GM23338 (cell line): ENCODE measurements around the gene ATF2. TPM values are rescaled to one million over a fixed set of nuclear protein-coding genes. Genes with fewer than 3 reads are reported as not detected.

Source experiments
- CREB1 ChIP-seq: fragments of 250-450 bp; sonication (Bioruptor Pico); IDR thresholded peaks from 2 replicates; pipeline ENCODE4 v1.5.0; 2020; ENCODE audit warnings: low read depth, mild to moderate bottlenecking, moderate library complexity
- EZH2 ChIP-seq: fragments of 200-600 bp; sonication (generic); IDR thresholded peaks from one replicate; pipeline ENCODE4 v1.8.0; 2017; ENCODE audit warnings: antibody characterized with exemption, mild to moderate bottlenecking, low read depth; ENCODE audit not compliant: unreplicated experiment
- EZH2phosphoT487 ChIP-seq: fragments of 200-600 bp; sonication (generic); IDR thresholded peaks from one replicate; pipeline ENCODE4 v1.8.1; 2018; ENCODE audit warnings: antibody characterized with exemption; ENCODE audit not compliant: unreplicated experiment
- JUNB ChIP-seq: IDR thresholded peaks from one replicate; pipeline ENCODE4 v1.6.1; 2016; ENCODE audit warnings: antibody characterized with exemption; ENCODE audit not compliant: unreplicated experiment
- NANOG ChIP-seq: IDR thresholded peaks from 2 replicates; pipeline ENCODE4 v1.6.1; 2016; ENCODE audit warnings: antibody characterized with exemption, borderline replicate concordance
- POLR2AphosphoS5 ChIP-seq: IDR thresholded peaks from 2 replicates; pipeline ENCODE4 v1.6.1; 2016; ENCODE audit warnings: antibody characterized with exemption, low read depth
- STAT1 ChIP-seq: IDR thresholded peaks from one replicate; pipeline ENCODE4 v1.6.1; 2016; ENCODE audit warnings: antibody characterized with exemption; ENCODE audit not compliant: unreplicated experiment
- ZNF331 ChIP-seq: fragments of 250-450 bp; sonication (Bioruptor Pico); IDR thresholded peaks from 2 replicates; pipeline ENCODE4 v1.5.0; 2020; ENCODE audit warnings: low read depth, mild to moderate bottlenecking, moderate library complexity
- polyA plus RNA-seq: library from polyadenylated mRNA; unstranded; fragments of >200 nt; fragmentation: Nextera tagmentation; extraction: Ambion mirVana; gene quantifications from 2 replicates; pipeline ENCODE4 v1.2.1, GENCODE V29; 2016
- total RNA-seq: library from RNA; depleted of rRNA; stranded (reverse); fragments of >200 nt; shearing (Covaris generic); gene quantifications from 2 replicates; pipeline ENCODE4 v1.2.3, GENCODE V29; 2014
- TF ChIP-seq, protein P1 (sequence below): fragments of 250-450 bp; sonication (Bioruptor Pico); IDR thresholded peaks from 2 replicates; pipeline ENCODE4 v1.5.0; 2020; ENCODE audit warnings: mild to moderate bottlenecking, moderate library complexity
- TF ChIP-seq, protein P2 (sequence below): IDR thresholded peaks from 2 replicates; pipeline ENCODE4 v1.6.1; 2016; ENCODE audit warnings: antibody characterized with exemption
- TF ChIP-seq, protein P3 (sequence below), 2 experiments: fragments of 200-600 bp in 1 of 2; sonication (generic) in 1 of 2; conservative IDR thresholded peaks; 2 replicates each; pipeline versions ENCODE4 v1.5.1 to v1.6.1; 2016 to 2017; ENCODE audit warnings: antibody characterized with exemption in 2 of 2, low read depth in 2 of 2, mild to moderate bottlenecking in 2 of 2, moderate library complexity in 1 of 2

Gene ATF2
- total and polyA plus RNA-seq, 2 experiments from 2014 or later = 23.6 to 56.2 TPM

DNA sequence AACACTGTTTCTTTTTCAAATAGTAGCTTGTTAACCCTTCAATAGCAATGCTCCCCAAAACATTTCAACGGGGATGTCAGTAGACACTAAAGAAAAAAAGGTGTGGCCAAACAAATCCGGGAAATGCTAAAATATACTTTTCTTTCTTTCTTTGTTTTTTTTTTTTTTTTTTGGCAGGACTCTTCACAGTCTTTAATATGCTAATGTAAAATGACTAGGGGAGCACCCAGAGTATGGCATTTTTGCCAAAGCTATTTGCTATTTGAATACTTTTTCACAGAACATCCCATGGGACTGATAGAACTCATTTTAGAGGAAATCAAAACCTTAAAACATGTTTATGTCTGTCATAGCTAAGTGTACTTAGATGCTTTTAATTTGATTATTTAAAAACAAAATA lies 32.1 kb downstream of the ATF2 start (continued):
- TF ChIP-seq, protein P1, sequence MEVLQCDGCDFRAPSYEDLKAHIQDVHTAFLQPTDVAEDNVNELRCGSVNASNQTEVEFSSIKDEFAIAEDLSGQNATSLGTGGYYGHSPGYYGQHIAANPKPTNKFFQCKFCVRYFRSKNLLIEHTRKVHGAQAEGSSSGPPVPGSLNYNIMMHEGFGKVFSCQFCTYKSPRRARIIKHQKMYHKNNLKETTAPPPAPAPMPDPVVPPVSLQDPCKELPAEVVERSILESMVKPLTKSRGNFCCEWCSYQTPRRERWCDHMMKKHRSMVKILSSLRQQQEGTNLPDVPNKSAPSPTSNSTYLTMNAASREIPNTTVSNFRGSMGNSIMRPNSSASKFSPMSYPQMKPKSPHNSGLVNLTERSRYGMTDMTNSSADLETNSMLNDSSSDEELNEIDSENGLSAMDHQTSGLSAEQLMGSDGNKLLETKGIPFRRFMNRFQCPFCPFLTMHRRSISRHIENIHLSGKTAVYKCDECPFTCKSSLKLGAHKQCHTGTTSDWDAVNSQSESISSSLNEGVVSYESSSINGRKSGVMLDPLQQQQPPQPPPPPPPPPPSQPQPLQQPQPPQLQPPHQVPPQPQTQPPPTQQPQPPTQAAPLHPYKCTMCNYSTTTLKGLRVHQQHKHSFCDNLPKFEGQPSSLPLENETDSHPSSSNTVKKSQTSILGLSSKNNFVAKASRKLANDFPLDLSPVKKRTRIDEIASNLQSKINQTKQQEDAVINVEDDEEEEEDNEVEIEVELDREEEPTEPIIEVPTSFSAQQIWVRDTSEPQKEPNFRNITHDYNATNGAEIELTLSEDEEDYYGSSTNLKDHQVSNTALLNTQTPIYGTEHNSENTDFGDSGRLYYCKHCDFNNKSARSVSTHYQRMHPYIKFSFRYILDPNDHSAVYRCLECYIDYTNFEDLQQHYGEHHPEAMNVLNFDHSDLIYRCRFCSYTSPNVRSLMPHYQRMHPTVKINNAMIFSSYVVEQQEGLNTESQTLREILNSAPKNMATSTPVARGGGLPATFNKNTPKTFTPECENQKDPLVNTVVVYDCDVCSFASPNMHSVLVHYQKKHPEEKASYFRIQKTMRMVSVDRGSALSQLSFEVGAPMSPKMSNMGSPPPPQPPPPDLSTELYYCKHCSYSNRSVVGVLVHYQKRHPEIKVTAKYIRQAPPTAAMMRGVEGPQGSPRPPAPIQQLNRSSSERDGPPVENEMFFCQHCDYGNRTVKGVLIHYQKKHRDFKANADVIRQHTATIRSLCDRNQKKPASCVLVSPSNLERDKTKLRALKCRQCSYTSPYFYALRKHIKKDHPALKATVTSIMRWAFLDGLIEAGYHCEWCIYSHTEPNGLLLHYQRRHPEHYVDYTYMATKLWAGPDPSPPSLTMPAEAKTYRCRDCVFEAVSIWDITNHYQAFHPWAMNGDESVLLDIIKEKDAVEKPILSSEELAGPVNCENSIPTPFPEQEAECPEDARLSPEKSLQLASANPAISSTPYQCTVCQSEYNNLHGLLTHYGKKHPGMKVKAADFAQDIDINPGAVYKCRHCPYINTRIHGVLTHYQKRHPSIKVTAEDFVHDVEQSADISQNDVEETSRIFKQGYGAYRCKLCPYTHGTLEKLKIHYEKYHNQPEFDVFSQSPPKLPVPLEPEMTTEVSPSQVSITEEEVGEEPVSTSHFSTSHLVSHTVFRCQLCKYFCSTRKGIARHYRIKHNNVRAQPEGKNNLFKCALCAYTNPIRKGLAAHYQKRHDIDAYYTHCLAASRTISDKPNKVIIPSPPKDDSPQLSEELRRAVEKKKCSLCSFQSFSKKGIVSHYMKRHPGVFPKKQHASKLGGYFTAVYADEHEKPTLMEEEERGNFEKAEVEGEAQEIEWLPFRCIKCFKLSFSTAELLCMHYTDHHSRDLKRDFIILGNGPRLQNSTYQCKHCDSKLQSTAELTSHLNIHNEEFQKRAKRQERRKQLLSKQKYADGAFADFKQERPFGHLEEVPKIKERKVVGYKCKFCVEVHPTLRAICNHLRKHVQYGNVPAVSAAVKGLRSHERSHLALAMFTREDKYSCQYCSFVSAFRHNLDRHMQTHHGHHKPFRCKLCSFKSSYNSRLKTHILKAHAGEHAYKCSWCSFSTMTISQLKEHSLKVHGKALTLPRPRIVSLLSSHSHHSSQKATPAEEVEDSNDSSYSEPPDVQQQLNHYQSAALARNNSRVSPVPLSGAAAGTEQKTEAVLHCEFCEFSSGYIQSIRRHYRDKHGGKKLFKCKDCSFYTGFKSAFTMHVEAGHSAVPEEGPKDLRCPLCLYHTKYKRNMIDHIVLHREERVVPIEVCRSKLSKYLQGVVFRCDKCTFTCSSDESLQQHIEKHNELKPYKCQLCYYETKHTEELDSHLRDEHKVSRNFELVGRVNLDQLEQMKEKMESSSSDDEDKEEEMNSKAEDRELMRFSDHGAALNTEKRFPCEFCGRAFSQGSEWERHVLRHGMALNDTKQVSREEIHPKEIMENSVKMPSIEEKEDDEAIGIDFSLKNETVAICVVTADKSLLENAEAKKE (CRISPR knock-in tag) = no peak
- TF ChIP-seq JUNB (no peak), EZH2phosphoT487 (no peak), CREB1 (CRISPR knock-in tag) (no peak), STAT1 (no peak), NANOG (no peak), POLR2AphosphoS5 (no peak), EZH2 (no peak), ZNF331 (CRISPR knock-in tag) (no peak)
- TF ChIP-seq, protein P2, sequence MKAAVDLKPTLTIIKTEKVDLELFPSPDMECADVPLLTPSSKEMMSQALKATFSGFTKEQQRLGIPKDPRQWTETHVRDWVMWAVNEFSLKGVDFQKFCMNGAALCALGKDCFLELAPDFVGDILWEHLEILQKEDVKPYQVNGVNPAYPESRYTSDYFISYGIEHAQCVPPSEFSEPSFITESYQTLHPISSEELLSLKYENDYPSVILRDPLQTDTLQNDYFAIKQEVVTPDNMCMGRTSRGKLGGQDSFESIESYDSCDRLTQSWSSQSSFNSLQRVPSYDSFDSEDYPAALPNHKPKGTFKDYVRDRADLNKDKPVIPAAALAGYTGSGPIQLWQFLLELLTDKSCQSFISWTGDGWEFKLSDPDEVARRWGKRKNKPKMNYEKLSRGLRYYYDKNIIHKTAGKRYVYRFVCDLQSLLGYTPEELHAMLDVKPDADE = no peak
- TF ChIP-seq, protein P3, sequence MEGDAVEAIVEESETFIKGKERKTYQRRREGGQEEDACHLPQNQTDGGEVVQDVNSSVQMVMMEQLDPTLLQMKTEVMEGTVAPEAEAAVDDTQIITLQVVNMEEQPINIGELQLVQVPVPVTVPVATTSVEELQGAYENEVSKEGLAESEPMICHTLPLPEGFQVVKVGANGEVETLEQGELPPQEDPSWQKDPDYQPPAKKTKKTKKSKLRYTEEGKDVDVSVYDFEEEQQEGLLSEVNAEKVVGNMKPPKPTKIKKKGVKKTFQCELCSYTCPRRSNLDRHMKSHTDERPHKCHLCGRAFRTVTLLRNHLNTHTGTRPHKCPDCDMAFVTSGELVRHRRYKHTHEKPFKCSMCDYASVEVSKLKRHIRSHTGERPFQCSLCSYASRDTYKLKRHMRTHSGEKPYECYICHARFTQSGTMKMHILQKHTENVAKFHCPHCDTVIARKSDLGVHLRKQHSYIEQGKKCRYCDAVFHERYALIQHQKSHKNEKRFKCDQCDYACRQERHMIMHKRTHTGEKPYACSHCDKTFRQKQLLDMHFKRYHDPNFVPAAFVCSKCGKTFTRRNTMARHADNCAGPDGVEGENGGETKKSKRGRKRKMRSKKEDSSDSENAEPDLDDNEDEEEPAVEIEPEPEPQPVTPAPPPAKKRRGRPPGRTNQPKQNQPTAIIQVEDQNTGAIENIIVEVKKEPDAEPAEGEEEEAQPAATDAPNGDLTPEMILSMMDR (conservative IDR thresholded peaks at IDR 0.05; ENCODE audit: low read depth in 2 of 2) = no peak
